ENCODE results near the gene OXA1L. TPM values are rescaled to one million over a fixed set of nuclear protein-coding genes. Genes with fewer than 3 reads are reported as not detected.
"Not testable (repeated sequence)": the region's sequence is repeated elsewhere in the genome, so short reads cannot be mapped to it uniquely, and the experiment has no call there.

OXA1L gene
- total RNA-seq, 4 donors from 2014 or later: 64.3 to 83.6 (median 74.1) TPM

DNA sequence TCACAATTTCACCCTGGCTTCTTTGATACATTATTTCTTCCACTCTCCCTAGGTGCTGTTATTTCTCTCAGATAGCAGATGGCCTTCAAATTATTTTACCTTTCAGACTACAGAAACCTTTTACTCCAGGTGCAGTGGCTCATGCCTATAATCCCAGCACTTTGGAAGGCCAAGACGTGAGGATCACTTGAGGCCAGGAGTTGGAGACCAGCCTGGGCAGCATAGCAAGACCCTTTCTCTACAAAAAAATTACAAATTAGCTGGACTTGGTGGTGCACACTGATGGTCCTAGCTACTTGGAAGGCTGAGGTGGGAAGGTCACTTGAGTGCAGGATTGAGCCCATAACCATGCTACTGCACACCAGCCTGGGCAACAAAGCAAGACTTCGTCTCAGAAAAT, 25.7 kb downstream of the OXA1L start:
- no peak for DNase-seq (ENCODE audit: low spot score in 2 of 2)
- WGBS, 2 donors: 88 to 90% methylated on average over 2 of the region's 2 CpGs

GRCh38 chr14:22793550-22793949, 27.1 kb downstream of the OXA1L start:
- intact Hi-C loops (cut with DNase I; ENCODE audit: low total_unique reads); H3K4me3 ChIP-seq (ENCODE audit: low read depth, poor library complexity, severe bottlenecking); DNase-seq (ENCODE audit: low spot score in 2 of 2): not testable (repeated sequence)
- 82 to 89% methylated on average over 5 of the region's 5 CpGs for WGBS, 2 donors

More for the DNA sequence above, 25.7 kb downstream of the OXA1L start:
- TF ChIP-seq POLR2A (IDR thresholded peaks at IDR 0.05): no peak
- TF ChIP-seq CTCF (IDR thresholded peaks at IDR 0.05): no peak
- no peak overlapping the region for H3K4me3 ChIP-seq (ENCODE audit: low read depth, poor library complexity, severe bottlenecking)
- intact Hi-C loops (cut with DNase I; ENCODE audit: low total_unique reads): no loop called here

DNA sequence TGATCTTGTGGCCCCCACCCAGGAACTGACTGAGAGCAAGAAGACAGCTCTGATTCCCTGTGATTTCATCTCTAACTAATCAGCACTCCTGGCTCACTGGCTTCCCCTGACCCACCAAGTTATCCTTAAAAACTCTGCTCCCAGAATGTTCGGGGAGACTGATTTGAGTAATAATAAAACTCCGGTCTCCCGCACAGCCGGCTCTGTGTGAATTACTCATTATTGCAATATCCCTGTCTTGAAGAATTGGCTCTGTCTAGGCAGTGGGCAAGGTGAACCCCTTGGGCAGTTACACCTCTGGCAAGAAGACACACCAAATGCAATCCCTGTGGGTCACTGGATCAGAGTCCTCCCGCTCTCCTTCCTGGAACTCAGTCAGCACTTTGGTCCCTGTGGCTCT, 27.5 kb downstream of the OXA1L start:
- 73% methylated on average over 5 of the region's 5 CpGs for WGBS, 2 donors
- no peak for TF ChIP-seq CTCF (IDR thresholded peaks at IDR 0.05)
- no peak for TF ChIP-seq POLR2A (IDR thresholded peaks at IDR 0.05)
- no peak for DNase-seq (ENCODE audit: low spot score in 2 of 2)
- intact Hi-C loops (cut with DNase I; ENCODE audit: low total_unique reads): no loop called here
- H3K4me3 ChIP-seq (ENCODE audit: low read depth, poor library complexity, severe bottlenecking): no peak overlapping the region

- intact Hi-C loops (cut with DNase I; ENCODE audit: low total_unique reads): no loop called here
- WGBS, 2 donors: 82 to 85% methylated on average over 7 of the region's 7 CpGs
- TF ChIP-seq CTCF (IDR thresholded peaks at IDR 0.05): no peak
- TF ChIP-seq POLR2A (IDR thresholded peaks at IDR 0.05): no peak
- no peak for DNase-seq (ENCODE audit: low spot score in 2 of 2)
- H3K4me3 ChIP-seq (ENCODE audit: low read depth, poor library complexity, severe bottlenecking): no peak overlapping the region
These were observed 28.1 kb downstream of the OXA1L start for GRCh38 chr14:22794551-22794951.

GRCh38 chr14:22796087-22796707, 29.7 kb downstream of the OXA1L start:
- 65 to 67% methylated on average over 5 of the region's 5 CpGs for WGBS, 2 donors
- TF ChIP-seq POLR2A (IDR thresholded peaks at IDR 0.05): no peak
- no peak for TF ChIP-seq CTCF (IDR thresholded peaks at IDR 0.05)
- DNase-seq (ENCODE audit: low spot score in 2 of 2): no peak
- intact Hi-C loops (cut with DNase I; ENCODE audit: low total_unique reads): no loop called here
- H3K4me3 ChIP-seq (ENCODE audit: low read depth, poor library complexity, severe bottlenecking): no peak overlapping the region

DNA sequence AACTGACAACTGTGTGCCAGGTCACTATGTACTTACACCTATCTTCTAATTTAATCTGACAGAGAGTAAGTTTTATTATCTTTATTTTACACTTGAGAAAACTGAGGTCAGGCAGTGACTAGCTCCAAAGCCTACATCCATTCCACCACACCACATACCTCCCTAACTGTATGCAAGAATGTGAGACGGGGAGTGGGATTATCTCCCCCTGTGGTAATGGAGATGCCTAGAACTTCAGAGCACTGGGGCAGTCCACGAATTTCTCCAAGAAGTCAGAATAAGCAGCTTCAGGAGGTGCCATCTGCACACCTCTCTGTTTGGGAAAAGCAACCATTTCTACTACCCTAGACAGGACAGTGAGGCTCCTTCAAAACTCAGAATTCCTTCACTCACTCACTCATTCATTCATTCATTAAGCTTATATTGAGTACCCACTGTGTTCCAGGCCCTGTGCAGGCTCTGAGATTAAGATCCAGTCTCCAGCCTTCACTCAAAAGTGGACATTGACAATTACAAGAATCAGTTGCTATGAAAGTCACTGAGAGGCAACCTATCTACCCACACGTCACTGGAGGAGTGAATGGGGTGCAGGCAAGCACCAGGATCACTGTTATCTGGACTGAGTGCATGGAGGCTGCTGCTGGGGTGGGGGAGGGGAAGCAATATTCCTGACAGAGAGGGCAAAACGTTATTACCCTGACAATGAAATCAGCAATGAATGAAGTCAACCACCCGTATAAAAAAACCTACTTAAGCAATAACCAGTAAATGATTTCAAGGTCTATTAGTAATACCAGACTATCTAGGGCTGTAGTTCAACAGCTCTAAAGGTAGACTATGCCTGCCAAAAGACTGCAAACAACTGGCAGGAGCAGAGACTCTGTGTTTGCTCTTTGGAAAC, 30.8 kb downstream of the OXA1L start:
- TF ChIP-seq POLR2A (IDR thresholded peaks at IDR 0.05) (no peak), CTCF (IDR thresholded peaks at IDR 0.05) (no peak)
- intact Hi-C loops (cut with DNase I; ENCODE audit: low total_unique reads): no loop called here
- H3K4me3 ChIP-seq (ENCODE audit: low read depth, poor library complexity, severe bottlenecking): no peak overlapping the region
- WGBS, 2 donors: 39 to 45% methylated on average over 5 of the region's 5 CpGs
- DNase-seq (ENCODE audit: low spot score in 2 of 2): no peak
